ENCODE measurements around the gene LHFPL3. TPM values are rescaled to one million over a fixed set of nuclear protein-coding genes. Genes with fewer than 3 reads are reported as not detected.

Gene LHFPL3
- total and polyA plus RNA-seq, 2 donors (not counting 1 experiment from before 2014, with no cell fraction given): not detected

DNA sequence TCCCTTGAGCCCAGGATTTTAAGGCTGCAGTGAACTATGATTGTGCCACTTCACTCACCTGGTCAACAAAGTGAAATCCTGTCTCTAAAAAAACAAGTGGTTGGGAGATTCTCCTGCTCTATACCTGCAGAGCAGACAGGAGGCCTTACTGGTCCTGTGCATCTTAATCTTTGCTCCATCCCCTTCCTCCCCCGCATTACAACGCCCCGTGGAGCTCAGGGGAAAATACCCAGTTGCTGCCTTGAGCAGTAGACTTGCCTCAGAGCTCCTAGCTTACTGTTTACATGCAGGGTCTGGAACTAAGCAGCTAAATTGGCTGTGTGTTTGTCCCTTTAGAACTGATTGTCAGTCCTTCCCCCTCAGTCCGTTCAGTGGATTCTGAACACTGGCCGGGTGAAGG lies 561.8 kb downstream of the LHFPL3 start:
- H3K36me3 ChIP-seq (replicated peaks in 1 of 2; ENCODE audit: control extremely low read depth in 1 of 2, control insufficient read depth in 1 of 2, extremely low read depth in 1 of 2, insufficient read depth in 2 of 2, low read length in 1 of 2): no peaks in the 10 kb centered on the region
- no peaks in the 10 kb centered on the region for H3K9me3 ChIP-seq (ENCODE audit: control extremely low read depth in 1 of 3, control insufficient read depth in 2 of 3, insufficient read depth in 1 of 3, low read length in 2 of 3)
- no peak overlapping the region for H3K4me2 ChIP-seq (replicated peaks; ENCODE audit: low read depth, low read length, poor library complexity, severe bottlenecking)
- TF ChIP-seq EZH2 (IDR thresholded peaks at IDR 0.05; ENCODE audit: borderline replicate concordance, insufficient read depth, low read depth, low read length, poor library complexity, severe bottlenecking): no peak
- TF ChIP-seq, protein P1, sequence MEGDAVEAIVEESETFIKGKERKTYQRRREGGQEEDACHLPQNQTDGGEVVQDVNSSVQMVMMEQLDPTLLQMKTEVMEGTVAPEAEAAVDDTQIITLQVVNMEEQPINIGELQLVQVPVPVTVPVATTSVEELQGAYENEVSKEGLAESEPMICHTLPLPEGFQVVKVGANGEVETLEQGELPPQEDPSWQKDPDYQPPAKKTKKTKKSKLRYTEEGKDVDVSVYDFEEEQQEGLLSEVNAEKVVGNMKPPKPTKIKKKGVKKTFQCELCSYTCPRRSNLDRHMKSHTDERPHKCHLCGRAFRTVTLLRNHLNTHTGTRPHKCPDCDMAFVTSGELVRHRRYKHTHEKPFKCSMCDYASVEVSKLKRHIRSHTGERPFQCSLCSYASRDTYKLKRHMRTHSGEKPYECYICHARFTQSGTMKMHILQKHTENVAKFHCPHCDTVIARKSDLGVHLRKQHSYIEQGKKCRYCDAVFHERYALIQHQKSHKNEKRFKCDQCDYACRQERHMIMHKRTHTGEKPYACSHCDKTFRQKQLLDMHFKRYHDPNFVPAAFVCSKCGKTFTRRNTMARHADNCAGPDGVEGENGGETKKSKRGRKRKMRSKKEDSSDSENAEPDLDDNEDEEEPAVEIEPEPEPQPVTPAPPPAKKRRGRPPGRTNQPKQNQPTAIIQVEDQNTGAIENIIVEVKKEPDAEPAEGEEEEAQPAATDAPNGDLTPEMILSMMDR (IDR thresholded peaks at IDR 0.05): no peak
- no peak overlapping the region for H3K27ac ChIP-seq (ENCODE audit: low read length in 2 of 2)
- DNase-seq: no peak
- intact Hi-C loops (cut with micrococcal nuclease): no loop called here
- no peaks in the 10 kb centered on the region for H3K79me2 ChIP-seq (ENCODE audit: control insufficient read depth, insufficient read depth, low read length)
- H3K4me3 ChIP-seq (ENCODE audit: control extremely low read depth in 1 of 5, extremely low read depth in 1 of 5, insufficient read depth in 1 of 5, low read depth in 2 of 5, low read length in 4 of 5): no peak overlapping the region
- no peak for ATAC-seq (ENCODE audit: low read depth)
- 97% methylated on average over 5 of the region's 5 CpGs for WGBS (ENCODE audit: insufficient coverage)
- H3K9ac ChIP-seq (ENCODE audit: low read length): no peak overlapping the region
- POLR2A ChIA-PET: no interaction called here
- no peak overlapping the region for H3K27ac Mint-ChIP-seq
- peaks cover 0 to 5% (median 0%) of the 10 kb centered on the region in 4 experiments for H3K27me3 ChIP-seq (replicated peaks in 1 of 4; ENCODE audit: control extremely low read depth in 1 of 4, control insufficient read depth in 3 of 4, insufficient read depth in 4 of 4, low read length in 3 of 4)
- CTCF ChIA-PET: interaction anchor here (0.6 to 9.5 kb wide), 2 partner anchors 30 to 924 kb away, joined by 3 to 293 read pairs; no protein-coding TSS in a partner anchor
- H4K20me1 ChIP-seq (ENCODE audit: control insufficient read depth, insufficient read depth, low read length, poor library complexity, severe bottlenecking): no peaks in the 10 kb centered on the region
- H3K27me3 Mint-ChIP-seq: peaks cover 14% of the 10 kb centered on the region
- no peaks in the 10 kb centered on the region for H3K4me1 Mint-ChIP-seq
- no peak overlapping the region for H3K4me3 Mint-ChIP-seq
- H3K9me3 Mint-ChIP-seq (ENCODE audit: insufficient read depth): no peaks in the 10 kb centered on the region
- H2AFZ ChIP-seq (ENCODE audit: insufficient read depth, low read depth, low read length, poor library complexity, severe bottlenecking): no peak overlapping the region
- no peaks in the 10 kb centered on the region for H3K4me1 ChIP-seq (ENCODE audit: control insufficient read depth in 2 of 2, insufficient read depth in 2 of 2, low read length in 2 of 2)

DNA sequence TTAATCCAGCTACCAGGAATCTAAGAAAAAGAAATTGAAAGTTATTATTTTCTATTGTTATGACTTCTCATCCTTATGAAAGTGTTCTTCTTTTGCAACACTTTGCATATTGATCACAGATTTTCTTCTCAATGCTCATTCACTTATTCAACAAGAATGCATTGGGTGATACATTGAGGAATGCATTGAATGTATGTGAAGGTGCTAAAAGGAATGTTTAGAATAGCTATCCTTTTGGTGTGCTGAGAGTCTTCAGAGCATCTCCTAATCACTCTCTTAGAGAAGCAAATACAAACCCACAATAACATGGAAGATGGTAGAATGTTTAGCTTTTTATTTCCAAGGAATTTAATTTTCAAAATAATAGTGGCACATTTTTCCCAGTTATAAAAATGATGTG lies 563.5 kb downstream of the LHFPL3 start:
- TF ChIP-seq, protein P1 (IDR thresholded peaks at IDR 0.05): no peak
- no peak for TF ChIP-seq EZH2 (IDR thresholded peaks at IDR 0.05; ENCODE audit: borderline replicate concordance, insufficient read depth, low read depth, low read length, poor library complexity, severe bottlenecking)
- Mint-ChIP-seq H3K4me1 (no peaks in the 10 kb centered on the region), H3K27ac (no peak overlapping the region), H3K9me3 (ENCODE audit: insufficient read depth) (no peaks in the 10 kb centered on the region), H3K27me3 (peaks cover 4% of the 10 kb centered on the region), H3K4me3 (no peak overlapping the region)
- Histone ChIP-seq H3K27me3 (replicated peaks in 1 of 4; ENCODE audit: control extremely low read depth in 1 of 4, control insufficient read depth in 3 of 4, insufficient read depth in 4 of 4, low read length in 3 of 4) (peaks cover 0 to 5% (median 0%) of the 10 kb centered on the region in 4 experiments), H3K4me2 (replicated peaks; ENCODE audit: low read depth, low read length, poor library complexity, severe bottlenecking) (no peak overlapping the region), H4K20me1 (ENCODE audit: control insufficient read depth, insufficient read depth, low read length, poor library complexity, severe bottlenecking) (no peaks in the 10 kb centered on the region), H3K36me3 (replicated peaks in 1 of 2; ENCODE audit: control extremely low read depth in 1 of 2, control insufficient read depth in 1 of 2, extremely low read depth in 1 of 2, insufficient read depth in 2 of 2, low read length in 1 of 2) (no peaks in the 10 kb centered on the region), H2AFZ (ENCODE audit: insufficient read depth, low read depth, low read length, poor library complexity, severe bottlenecking) (no peak overlapping the region), H3K4me3 (ENCODE audit: control extremely low read depth in 1 of 5, extremely low read depth in 1 of 5, insufficient read depth in 1 of 5, low read depth in 2 of 5, low read length in 4 of 5) (no peak overlapping the region), H3K79me2 (ENCODE audit: control insufficient read depth, insufficient read depth, low read length) (no peaks in the 10 kb centered on the region), H3K9ac (ENCODE audit: low read length) (no peak overlapping the region), H3K9me3 (ENCODE audit: control extremely low read depth in 1 of 3, control insufficient read depth in 2 of 3, insufficient read depth in 1 of 3, low read length in 2 of 3) (no peaks in the 10 kb centered on the region), H3K4me1 (ENCODE audit: control insufficient read depth in 2 of 2, insufficient read depth in 2 of 2, low read length in 2 of 2) (no peaks in the 10 kb centered on the region), H3K27ac (ENCODE audit: low read length in 2 of 2) (no peak overlapping the region)
- intact Hi-C loops (cut with micrococcal nuclease): no loop called here
- no peak for ATAC-seq (ENCODE audit: low read depth)
- ChIA-PET CTCF (interaction anchor here (1.1 to 2.2 kb wide), 3 partner anchors 9 to 26 kb away, joined by 3 to 13 read pairs (median 8); no protein-coding TSS in a partner anchor), POLR2A (no interaction called here)
- no peak for DNase-seq

All from B cell (primary cell).